SHP77 (cell line): Measurements from ENCODE around the gene FAM174C.

Source experiments
- DNase-seq, 2 experiments: peaks; one replicate each; lab custom pipeline; 2025; lab: John Stamatoyannopoulos, UW

FAM174C gene

DNA sequence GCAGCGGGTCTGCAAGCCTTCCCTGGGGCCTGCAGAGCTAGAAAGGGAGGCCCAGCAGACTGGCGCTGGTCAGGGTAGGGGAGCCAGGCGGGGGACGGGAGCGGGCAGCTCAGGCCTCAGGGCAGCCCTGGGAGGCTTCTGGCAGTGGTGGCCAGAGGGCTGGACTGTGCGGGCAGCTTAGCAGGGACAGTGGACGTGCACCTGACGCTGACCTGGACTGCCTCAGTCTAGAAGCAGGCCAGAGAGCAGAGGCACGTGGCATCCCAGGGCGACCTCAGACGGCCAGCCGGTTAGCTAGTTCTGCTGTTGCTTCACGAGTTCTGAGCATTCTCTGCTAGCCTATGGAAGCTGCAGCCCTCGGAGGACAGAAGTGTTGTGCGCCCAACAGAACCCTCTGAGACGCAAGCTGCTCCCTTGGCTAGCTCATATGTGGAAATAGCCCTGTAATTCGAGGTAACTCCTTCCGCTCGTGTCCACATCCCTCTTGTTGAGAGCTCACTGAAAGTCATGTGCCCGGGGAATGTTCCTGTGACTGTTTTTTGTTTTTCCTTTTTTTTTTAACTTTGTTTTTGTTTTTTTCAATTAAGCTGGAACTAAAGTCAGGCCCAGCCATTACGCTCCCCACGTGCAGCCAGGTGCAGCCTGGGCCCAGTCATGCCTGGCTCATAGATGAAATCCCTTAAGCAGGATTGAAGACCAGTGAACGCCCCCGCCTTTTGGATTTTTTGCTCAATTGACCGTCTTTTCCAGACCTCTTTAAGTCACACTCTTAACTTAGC, 1.9 kb upstream of the FAM174C start:
- DNase-seq = no peak

DNA sequence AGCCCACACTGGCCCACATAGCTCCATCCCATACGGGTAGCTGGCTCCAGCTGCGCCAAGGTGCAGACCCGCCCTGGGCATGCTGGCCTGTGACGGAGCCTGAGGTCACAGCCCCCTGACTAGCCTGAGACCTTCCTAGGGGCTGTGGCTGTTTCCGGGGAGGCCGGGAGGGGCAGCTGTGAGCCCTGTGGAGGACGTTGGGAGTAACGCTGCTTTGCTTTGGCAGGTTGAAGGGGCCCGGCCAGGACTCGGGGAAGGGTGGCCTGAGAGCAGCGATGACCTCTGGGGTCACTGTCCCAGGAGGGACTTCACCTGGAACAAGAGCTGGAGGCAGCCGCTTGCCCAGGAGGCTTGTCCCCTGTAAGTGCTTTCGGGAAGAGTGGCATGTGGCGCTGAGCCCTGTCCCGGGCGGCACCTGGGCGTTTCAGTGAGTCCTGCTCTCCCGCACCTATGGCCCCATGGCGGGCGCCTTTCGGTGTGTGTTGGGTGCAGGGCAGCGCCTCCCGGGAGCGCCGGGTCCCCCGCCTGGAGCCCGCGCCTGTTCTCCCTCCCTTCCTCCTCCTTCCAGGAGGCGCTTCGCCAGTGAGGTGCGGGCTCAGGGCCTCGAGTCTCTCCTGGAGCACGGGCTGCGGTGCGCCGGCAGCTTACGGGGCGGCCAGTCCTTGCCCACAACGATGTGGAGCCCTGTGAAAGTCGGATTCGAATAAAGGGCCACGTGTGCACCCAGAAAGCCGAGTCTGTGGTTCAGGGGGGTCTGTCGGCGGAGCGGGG, 1.1 kb upstream of the FAM174C start:
- no peak for DNase-seq

DNA sequence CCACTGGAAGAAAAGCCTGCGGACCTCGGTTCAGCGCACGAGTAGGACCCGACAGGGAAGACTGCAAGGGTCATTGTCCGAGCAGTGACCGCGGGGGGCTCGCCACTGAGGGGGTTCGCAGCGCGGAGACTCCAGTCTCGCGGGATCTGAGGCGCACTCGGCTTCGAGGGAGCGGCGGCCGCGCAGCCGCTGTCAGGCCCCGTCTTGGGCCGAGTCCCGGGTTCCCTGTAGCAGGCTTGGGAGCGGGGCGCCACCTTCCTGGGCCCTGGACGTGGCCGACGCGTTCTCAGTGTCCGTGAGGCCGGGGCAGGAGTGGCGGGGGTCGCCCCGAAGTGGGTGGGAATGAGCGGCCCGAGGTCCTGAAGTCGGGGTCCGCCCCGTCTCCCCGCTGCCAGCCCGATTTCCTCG, 474 bp upstream of the FAM174C start:
- peak in 1 of 2 experiments; percentile 26 for DNase-seq

- no peak for DNase-seq
Measured at GRCh38 chr19:1275976-1276627, 772 bp downstream of the FAM174C start.

GRCh38 chr19:1276628-1277022, 1.3 kb downstream of the FAM174C start:
- peak in 1 of 2 experiments; percentile 43 for DNase-seq

DNA sequence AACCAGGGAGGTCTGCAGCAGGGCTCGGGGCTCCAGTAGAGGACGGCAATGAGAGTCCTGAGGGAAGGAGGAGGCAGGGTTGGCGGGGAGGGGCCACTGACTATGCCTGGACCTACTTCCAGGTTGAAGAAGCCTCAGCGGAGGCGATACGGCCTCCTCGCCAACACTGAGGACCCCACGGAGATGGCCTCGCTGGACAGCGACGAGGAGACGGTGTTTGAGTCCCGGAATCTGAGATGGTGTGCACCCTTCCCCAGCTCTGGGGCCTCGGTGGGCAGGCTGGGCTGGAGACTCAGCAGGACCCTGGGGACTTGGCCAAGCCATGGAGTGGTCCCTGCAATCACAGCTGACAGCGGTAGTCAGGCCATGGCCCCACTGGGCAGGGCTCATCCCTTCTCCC, 1.7 kb downstream of the FAM174C start:
- DNase-seq = no peak

- DNase-seq = no peak
Measured at GRCh38 chr19:1278074-1278473, 2.7 kb downstream of the FAM174C start.

DNA sequence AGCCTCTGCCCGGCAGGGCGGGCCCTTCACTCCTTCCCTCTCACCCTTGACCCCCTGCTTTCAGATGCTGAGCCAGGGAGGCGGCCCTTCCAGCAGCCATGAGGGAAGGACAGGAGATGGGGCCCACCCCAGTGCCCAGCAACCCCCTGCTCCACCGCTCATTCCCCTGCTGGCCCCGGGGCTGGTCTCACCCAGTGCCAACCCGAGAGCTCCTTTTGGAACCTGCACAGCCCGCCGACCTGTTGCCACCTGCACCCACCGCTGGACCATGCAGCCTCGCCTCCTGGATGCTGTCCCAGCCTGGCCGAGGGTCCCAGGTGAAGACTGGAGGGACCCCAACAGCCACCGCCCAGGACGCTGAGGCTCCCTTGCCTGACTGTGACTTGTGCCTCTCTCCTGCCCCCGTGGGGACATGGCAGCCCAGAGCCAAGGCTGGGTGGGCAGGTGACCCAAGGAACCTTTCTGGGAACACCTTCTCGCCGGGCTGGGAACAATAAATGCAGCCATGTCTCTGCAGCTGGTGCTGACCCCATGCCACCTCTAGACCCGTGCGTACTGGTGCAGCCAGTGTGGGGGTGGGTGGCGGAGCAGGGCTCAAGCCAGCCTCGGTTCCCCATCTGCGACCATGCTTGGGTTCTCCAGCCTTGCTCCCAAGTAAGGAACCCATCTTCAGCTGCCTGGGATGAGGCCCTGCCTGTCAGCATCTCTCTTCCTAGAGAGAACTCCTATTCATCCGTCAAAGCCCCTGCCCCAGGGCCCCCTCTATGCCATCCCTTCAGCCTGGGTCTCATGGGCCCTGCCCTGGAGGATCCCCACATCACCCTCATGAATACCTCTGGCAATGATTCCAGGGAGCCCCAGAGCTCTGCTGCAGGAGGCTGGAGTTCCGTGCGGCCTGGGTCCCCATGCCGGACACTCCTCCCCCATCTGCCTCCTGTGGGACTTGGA, 3.7 kb downstream of the FAM174C start:
- DNase-seq = no peak

DNA sequence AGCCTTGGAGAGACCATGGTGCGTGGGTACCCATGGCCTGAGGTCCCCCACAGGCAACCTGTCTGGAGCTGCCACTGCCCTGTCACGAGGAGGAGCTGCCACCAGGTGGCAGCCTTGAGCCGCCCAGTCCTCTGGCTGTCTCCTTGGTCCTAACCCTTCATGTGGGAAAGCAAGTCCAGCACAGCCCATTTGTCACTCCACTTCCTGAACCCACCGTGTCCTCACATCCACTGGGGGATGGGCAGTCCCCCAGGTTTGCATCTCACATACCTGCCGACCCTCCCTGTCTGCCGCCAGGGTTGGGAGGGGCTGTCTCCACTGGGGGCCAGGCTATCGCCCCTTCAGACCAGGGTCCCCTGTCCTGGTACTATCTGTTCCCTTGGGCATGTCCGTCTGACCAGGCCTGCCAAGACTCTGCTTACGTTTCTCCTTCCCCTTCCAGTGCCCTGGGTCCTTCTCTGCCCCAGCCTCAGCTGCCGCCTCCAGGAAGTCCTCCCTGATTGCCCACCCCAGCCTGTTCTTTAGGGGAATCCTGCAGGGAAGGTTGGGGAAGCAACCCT, 4.5 kb downstream of the FAM174C start:
- DNase-seq = peak; percentile 50 to 72

GRCh38 chr19:1280636-1281568, 5.6 kb downstream of the FAM174C start:
- DNase-seq = no peak

- no peak for DNase-seq
Measured at GRCh38 chr19:1281569-1282287, 6.4 kb downstream of the FAM174C start.

DNA sequence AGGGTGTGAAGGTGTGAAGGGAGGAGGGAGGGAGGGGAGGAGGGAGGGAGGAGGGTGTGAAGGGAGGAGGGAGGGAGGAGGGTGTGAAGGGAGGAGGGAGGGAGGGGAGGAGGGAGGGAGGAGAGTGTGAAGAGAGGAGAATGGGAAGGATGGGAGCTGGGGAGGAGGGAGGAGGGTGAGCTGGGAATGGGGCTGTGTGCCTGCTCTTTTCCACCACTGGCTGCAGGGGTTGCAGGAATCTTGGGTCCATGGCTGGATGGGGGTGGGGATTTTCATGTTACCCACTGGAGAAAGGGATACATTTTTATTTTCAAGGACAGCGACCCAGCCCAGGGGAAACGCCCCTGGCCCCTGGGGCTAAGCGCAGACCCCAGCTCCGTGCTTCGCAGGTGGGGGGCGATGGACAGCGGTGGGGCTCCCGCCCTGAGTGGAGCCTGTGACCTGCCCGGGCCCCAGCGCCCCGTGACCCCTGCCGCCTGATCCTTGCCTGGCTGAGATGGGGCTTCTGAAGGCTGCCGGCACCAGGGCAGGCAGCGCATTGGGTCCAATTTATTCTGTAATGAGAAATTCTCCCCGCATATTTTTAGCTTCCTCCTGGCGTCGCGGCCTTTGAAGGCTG, 7.4 kb downstream of the FAM174C start:
- no peak for DNase-seq

DNA sequence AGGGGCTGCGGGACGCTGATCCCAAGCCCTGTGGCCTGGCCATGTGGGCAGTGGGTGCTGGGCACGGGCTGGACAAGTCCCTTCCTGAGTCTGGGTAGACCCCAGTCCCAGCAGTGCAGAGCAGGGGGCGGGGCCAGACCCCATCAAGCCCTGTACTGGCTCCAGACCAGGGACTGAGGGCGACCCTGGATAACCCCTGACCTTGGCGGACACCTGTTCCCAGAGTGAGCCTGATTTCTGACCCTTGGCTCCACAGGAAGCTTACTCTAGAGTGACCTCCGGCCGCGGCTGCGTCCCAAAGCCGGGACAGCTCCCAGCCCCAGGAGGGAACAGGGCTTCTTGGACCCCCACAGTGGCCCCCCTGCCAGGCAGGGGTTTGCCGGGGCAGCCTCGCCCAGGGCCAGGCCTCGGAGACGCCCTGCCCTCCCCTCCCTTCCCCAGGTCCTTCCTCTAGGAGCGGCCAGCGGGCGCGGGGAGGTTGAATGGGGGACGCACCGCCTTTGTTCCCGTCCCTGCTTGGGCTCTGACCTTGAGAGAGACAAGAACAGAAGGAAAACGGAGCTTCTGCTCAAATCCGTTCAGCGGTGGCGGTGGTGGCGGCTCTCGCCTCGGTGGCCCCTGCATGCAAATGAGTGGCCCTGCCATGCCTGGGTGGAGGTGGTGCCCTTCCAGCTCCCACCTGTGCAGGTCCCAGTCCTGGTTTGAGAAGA, 8.0 kb downstream of the FAM174C start:
- no peak for DNase-seq

GRCh38 chr19:1283917-1284292, 8.6 kb downstream of the FAM174C start:
- DNase-seq = no peak

DNA sequence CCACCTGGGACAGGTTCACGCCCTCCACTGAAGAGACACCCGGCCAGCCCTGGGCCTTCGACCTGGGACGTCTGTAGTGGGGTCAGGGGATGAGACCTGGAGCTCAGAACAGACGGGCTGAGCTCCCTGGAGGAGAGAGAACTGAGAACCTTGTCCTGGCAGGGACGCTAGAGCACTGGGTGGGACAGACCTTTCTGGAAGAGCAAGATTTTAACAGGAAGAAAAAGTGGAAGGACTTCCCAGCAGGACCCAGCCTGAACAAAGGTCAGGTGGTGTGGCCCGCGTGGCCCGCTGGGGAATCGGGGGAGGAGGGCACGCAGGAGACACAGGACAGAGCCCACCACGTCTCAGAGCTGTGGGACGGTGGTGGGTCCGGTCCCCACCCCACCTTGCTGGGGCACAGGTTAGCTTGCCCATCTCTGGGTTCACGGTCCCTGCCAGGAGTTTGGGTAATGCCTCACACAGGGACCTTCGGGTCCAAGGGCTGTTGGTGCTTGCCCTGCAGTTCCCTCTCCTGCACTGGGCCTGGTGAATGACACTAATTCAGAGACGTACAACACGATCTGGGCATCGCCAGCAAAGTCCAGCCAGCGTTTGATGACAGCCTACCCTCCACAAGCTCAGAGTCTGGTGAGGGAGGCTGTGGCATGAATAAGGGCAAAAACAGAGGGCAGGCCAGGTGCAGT, 9.1 kb downstream of the FAM174C start:
- no peak for DNase-seq

DNA sequence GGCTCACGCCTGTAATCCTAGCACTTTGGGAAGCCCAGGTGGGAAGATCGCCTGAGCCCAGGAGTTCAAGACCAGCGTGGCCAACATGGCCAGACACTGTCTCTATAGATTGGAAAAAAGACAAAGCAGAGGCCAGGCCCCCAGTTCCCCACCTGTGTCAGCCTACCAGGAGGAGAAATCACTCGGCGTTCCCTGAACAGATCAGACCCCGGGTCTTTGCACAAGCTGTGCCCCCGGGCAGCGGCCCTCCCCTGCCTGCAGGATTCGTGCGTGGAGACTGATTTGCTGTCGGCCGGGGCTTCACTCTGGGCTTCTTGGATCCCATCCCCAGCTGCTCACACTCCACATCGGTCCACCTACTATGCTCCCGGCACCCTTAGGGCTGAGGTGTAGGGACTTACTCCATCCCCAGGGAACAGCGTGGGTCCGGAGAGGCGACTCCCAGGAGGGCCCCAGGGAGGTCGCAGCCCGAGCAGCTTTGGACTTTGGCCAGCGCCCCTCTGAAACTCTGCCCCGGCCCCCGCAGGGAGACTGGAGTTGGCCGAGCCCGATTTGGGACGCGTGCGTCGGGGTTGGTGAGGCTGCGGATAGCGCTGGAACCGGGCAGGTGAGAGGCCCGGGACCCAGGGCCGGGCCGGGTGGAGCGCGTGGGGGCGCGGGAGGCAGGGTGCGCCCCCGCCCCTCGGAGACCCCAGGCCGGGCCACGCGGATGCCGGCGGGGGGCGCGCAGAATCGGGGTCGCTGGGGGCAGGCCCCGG, 9.8 kb downstream of the FAM174C start:
- DNase-seq = no peak

GRCh38 chr19:1285737-1286360, 10.5 kb downstream of the FAM174C start, which contains the start of gene EFNA2:
Gene EFNA2 (plus strand): TSS chr19:1285873. CDS start chr19:1286169, 296 bp downstream.
- no peak for DNase-seq
